SKM-1 (cell line): ENCODE data around the gene COL18A1.

Source experiments
- DNase-seq: peaks from one replicate; lab custom pipeline; 2025; ENCODE audit not compliant: unreplicated experiment; lab: John Stamatoyannopoulos, UW

Gene COL18A1

GRCh38 chr21:45478115-45478801 is 73.3 kb downstream of the COL18A1 start:
- peak; percentile 78 for DNase-seq

GRCh38 chr21:45478816-45479669 is 74.1 kb downstream of the COL18A1 start:
- no peak for DNase-seq

GRCh38 chr21:45479691-45480675 is 75.0 kb downstream of the COL18A1 start:
- no peak for DNase-seq

GRCh38 chr21:45480701-45481500 is 75.9 kb downstream of the COL18A1 start:
- DNase-seq, result no peak

- DNase-seq, result no peak
Measured at GRCh38 chr21:45481566-45481965, 76.6 kb downstream of the COL18A1 start.

- no peak for DNase-seq
Measured at GRCh38 chr21:45481977-45482898, 77.3 kb downstream of the COL18A1 start.

- no peak for DNase-seq
Measured at GRCh38 chr21:45482899-45483821, 78.2 kb downstream of the COL18A1 start.

- no peak for DNase-seq
Measured at GRCh38 chr21:45484318-45484717, 79.4 kb downstream of the COL18A1 start.

GRCh38 chr21:45485686-45486442 is 80.9 kb downstream of the COL18A1 start:
- no peak for DNase-seq

GRCh38 chr21:45486443-45487160 is 81.6 kb downstream of the COL18A1 start:
- no peak for DNase-seq

GRCh38 chr21:45487161-45487806 is 82.3 kb downstream of the COL18A1 start:
- no peak for DNase-seq

GRCh38 chr21:45487891-45488600 is 83.1 kb downstream of the COL18A1 start:
- no peak for DNase-seq

GRCh38 chr21:45488931-45489721 is 84.2 kb downstream of the COL18A1 start:
- no peak for DNase-seq

- DNase-seq, result no peak
Measured at GRCh38 chr21:45489722-45489982, 84.7 kb downstream of the COL18A1 start.

GRCh38 chr21:45490049-45490731 is 85.2 kb downstream of the COL18A1 start:
- DNase-seq, result no peak
